ENCODE data around the gene FEN1. TPM values are rescaled to one million over a fixed set of nuclear protein-coding genes. Genes with fewer than 3 reads are reported as not detected.

FEN1 gene
- total RNA-seq, 3 donors from 2014 or later = 92.8 to 108 (median 94.2) TPM

DNA sequence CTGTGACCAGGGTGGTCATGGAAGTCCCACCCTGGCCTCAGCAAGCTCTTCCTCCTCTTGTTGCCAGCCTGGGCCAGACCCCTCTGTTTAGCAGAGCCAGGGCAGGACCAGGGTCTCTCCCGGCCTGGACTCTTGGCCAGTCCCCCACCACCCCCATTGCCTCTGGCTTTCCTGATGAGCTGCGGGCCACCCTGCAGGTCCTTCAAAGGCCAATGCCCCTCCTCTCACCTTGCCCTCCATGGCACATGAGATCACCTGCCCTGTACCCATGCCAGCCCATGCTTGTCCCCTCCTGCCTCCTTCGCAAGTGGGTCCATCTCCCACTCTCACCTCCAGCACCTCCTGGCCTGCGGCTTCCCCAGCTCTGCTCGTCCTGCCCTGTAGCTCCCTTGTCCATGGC is 45.8 kb downstream of the FEN1 start:
- peaks cover 18% of the 10 kb centered on the region for H3K4me1 Mint-ChIP-seq (ENCODE audit: low read depth)
- no peak for DNase-seq
- no peaks in the 10 kb centered on the region for H3K36me3 Mint-ChIP-seq (ENCODE audit: insufficient read depth)
- no peaks in the 10 kb centered on the region for H3K9me3 Mint-ChIP-seq
- H3K27me3 Mint-ChIP-seq (ENCODE audit: low read depth) = no peaks in the 10 kb centered on the region
- ATAC-seq = no peak
- no peak overlapping the region for H3K4me3 Mint-ChIP-seq

DNA sequence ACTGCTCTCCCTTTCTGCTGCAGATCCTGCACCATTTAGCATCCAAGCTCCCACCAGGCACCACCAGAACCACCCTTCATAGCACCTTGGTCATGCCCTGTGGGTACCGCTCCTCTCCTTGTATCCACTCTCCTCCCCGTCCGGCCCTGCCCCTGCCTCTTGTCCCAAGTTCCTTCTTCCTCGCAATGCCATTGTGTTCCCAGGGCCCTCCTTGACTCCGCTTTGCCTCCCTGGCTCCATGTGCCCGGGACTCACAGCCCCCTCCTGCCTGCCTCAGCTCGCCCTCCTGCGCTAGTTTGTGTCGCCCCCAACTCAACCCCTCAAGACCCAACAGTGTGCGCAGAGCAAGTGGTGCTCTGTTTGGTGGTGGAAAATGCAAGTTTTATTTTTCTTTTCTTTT is 46.2 kb downstream of the FEN1 start:
- H3K27me3 Mint-ChIP-seq (ENCODE audit: low read depth) = no peaks in the 10 kb centered on the region

DNA sequence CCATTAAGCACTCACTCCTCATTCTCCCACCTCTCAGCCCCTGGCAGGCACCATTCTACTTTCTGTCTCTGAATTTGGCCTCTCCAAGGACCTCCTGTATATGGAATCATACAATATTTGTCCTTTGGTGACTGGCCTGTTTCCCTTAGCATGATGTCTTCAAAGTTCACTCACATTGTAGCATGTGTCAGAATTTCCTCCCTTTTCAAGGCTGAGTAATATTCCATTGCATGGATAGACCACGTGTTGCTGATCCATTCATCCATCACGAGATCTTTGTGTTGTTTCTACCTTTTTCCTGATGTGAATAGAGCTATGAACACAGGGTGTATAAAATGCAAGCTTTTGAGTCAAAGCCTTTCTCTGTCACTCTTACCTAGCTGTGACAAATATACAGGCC is 47.0 kb downstream of the FEN1 start:
- no peak overlapping the region for H3K4me3 Mint-ChIP-seq
- H3K9me3 Mint-ChIP-seq = no peaks in the 10 kb centered on the region
- DNase-seq (no peak), ATAC-seq (no peak)
- no peaks in the 10 kb centered on the region for H3K36me3 Mint-ChIP-seq (ENCODE audit: insufficient read depth)
- H3K4me1 Mint-ChIP-seq (ENCODE audit: low read depth) = peaks cover 6% of the 10 kb centered on the region
- no peaks in the 10 kb centered on the region for H3K27me3 Mint-ChIP-seq (ENCODE audit: low read depth)

More for the DNA sequence above, 46.2 kb downstream of the FEN1 start:
- Mint-ChIP-seq H3K9me3 (no peaks in the 10 kb centered on the region), H3K4me1 (ENCODE audit: low read depth) (peaks cover 14% of the 10 kb centered on the region), H3K36me3 (ENCODE audit: insufficient read depth) (no peaks in the 10 kb centered on the region), H3K4me3 (no peak overlapping the region)
- DNase-seq (no peak), ATAC-seq (no peak)

DNA sequence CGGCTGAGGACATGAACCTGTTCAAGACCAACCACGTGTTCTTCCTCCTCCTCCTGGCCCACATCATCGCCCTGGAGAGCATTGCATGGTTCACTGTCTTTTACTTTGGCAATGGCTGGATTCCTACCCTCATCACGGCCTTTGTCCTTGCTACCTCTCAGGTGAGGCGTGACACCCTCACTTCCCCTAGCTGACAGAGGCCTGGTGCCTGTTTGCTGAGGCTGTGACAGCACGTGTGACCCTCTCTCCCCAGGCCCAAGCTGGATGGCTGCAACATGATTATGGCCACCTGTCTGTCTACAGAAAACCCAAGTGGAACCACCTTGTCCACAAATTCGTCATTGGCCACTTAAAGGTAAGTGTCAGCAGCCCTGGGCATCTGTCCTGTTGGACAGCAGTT is 47.7 kb downstream of the FEN1 start:
- Mint-ChIP-seq H3K27me3 (ENCODE audit: low read depth) (no peaks in the 10 kb centered on the region), H3K9me3 (no peaks in the 10 kb centered on the region), H3K36me3 (ENCODE audit: insufficient read depth) (no peaks in the 10 kb centered on the region), H3K4me1 (ENCODE audit: low read depth) (peaks cover 3% of the 10 kb centered on the region), H3K4me3 (no peak overlapping the region)
- no peak for DNase-seq
- ATAC-seq = no peak

DNA sequence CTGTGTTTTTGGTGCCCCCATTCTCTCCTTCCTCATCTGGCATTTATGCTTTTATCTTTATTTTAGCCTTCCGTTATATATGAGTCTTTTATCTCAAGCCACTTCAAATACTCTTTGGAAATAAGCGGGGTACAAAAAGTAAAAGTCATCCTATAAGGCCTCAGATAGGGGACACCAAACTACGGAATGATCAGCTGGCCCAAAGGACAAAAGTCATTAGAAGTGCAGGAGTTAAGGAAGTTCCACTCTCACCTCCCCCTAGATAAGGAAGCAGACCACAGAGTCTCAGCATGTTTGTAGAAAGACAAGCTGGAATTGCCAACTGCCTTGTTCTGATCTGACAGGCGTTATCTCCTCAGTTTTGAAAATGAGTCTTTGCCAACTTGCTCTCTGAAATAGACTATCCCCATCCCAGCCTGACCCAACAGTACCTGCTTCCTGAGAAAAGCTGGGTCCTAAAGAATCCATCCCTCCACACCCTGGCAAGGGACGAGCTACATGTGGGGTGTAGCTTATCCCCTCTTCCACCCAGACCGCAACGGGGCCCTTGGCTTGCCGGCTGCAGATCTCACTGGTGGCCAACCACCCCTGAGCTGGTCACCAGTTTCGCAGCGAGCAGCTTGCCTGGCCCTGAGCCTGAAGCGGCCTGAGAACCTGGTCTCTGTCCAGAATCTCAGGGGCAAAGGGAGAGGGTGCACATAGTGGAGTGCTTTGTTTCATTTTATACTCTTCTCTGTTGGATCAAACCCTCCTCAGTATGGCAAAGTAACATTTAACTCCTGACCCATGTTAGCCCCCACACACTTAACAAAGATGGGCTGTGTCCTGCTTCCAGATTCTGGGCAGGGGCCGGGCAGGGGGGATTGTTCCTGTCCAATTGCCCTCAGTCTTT is 49.2 kb downstream of the FEN1 start:
- no peaks in the 10 kb centered on the region for H3K27me3 Mint-ChIP-seq (ENCODE audit: low read depth)
- no peak for ATAC-seq
- no peaks in the 10 kb centered on the region for H3K9me3 Mint-ChIP-seq
- H3K36me3 Mint-ChIP-seq (ENCODE audit: insufficient read depth) = no peaks in the 10 kb centered on the region
- no peak overlapping the region for H3K4me3 Mint-ChIP-seq
- no peaks in the 10 kb centered on the region for H3K4me1 Mint-ChIP-seq (ENCODE audit: low read depth)
- no peak for DNase-seq

DNA sequence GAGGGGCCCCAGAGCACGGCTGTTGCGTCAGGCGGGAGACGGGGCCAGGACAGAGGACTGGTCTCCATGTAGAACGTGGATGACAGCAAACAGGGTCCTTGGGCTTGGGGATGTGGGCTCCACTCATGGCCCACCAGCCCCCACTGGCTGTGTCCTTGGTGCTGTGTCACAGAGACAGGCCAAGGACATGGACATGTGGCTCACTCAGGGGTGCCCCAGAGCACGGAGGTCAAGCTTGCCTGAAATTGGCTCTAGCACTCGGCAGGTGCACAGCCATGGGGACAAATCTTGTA is 49.8 kb downstream of the FEN1 start:
- Mint-ChIP-seq H3K27me3 (ENCODE audit: low read depth) (no peaks in the 10 kb centered on the region), H3K36me3 (ENCODE audit: insufficient read depth) (no peaks in the 10 kb centered on the region), H3K4me1 (ENCODE audit: low read depth) (no peaks in the 10 kb centered on the region), H3K9me3 (no peaks in the 10 kb centered on the region), H3K4me3 (no peak overlapping the region)
- DNase-seq = no peak
- ATAC-seq = no peak

DNA sequence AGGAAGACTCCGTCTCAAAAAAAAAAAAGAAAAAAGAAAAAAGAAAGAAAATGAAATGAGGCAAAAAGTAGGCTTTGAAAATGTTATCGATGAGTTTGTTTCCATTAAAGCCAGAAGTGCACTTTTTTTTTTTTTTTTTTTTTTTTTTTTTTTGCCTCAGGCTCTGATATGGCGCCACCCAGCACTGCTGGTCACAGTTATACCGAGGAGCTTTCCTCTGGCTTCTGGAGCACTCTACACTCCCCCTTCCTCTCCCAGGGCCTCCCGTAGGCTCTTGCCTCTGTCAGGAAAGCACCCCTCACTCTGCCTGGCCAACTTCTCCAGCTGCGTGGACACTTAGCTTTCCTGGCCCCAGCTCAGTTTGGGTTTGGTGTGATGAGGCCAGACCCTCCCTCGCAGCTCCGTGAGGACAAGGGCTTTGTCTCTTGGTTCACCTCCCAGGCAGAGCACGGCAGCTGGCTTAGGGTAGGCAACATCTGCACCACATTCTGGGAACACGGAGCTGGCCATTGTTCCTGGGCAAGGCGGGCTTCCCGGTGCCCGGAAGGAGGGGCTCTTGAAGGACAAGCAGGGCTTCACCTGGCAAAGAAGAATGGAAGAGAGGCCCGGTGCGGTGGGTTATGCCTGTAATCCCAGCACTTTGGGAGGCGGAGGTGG is 52.3 kb downstream of the FEN1 start:
- no peak overlapping the region for H3K4me3 Mint-ChIP-seq
- no peaks in the 10 kb centered on the region for H3K36me3 Mint-ChIP-seq (ENCODE audit: insufficient read depth)
- H3K9me3 Mint-ChIP-seq = no peaks in the 10 kb centered on the region
- H3K4me1 Mint-ChIP-seq (ENCODE audit: low read depth) = no peaks in the 10 kb centered on the region
- DNase-seq = no peak
- no peaks in the 10 kb centered on the region for H3K27me3 Mint-ChIP-seq (ENCODE audit: low read depth)
- ATAC-seq = no peak

DNA sequence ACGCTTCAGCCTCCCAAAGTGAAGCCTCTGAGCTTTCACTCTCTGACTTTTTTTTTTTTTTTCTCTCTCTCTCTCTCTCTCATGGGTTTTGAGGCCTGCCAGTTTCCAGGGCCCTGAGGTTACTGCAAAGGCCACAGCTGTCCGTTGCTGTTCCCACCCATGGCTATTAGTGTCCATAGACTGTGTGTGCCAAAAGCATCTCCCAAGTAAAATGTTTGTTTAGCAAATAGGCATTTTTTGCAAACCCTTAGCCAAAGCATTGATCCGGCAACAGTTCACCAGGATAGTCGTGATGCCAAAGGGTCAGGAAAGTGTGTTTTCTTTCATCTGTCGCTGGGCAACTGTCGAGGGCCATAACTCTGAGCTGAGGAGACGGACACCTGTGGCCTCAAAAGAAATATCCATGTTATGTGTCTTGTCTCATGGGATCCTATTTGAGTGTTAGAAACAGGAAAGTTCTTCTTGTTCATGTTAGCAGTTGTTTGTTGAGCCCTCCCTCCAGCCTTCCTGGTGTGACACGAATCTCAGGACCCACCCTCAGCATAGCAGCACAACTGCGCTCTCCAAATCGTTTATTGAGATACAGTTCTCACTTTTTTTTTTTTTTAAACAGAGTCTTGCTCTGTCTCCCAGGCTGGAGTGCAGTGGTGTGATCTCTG is 53.8 kb downstream of the FEN1 start:
- Mint-ChIP-seq H3K9me3 (no peaks in the 10 kb centered on the region), H3K27me3 (ENCODE audit: low read depth) (no peaks in the 10 kb centered on the region), H3K4me1 (ENCODE audit: low read depth) (no peaks in the 10 kb centered on the region), H3K36me3 (ENCODE audit: insufficient read depth) (no peaks in the 10 kb centered on the region), H3K4me3 (no peak overlapping the region)
- ATAC-seq (no peak), DNase-seq (no peak)

Other genes with a start within 250 kb of the FEN1 start
- gene SYT7, start 211.8 kb upstream of the FEN1 start, total RNA-seq = under 1 TPM; 0.35 to 0.66 (median 0.38) TPM
- under 1 TPM; 0.20 to 0.35 (median 0.21) TPM for gene DAGLA, start 112.5 kb upstream of the FEN1 start, total RNA-seq
- 1 to 10 TPM in 1 of 3 donors, under 1 TPM in 2; 0.08 to 1.1 (median 0.24) TPM for gene MYRF, start 40.3 kb upstream of the FEN1 start, total RNA-seq
- gene TMEM258, start 312 bp upstream of the FEN1 start, total RNA-seq = 100 to 1,000 TPM; 139 to 143 (median 142) TPM
- gene FADS1, start 24.1 kb downstream of the FEN1 start, total RNA-seq = 1 to 10 TPM; 2.1 to 3.5 (median 3.3) TPM
- 1 to 10 TPM; 2.5 to 3.6 (median 3.1) TPM for gene FADS2, start 35.4 kb downstream of the FEN1 start, total RNA-seq
- 1 to 10 TPM; 2.6 to 4.1 (median 2.8) TPM for gene FADS3, start 98.6 kb downstream of the FEN1 start, total RNA-seq
- 1 to 10 TPM in 1 of 3 donors, under 1 TPM in 1, not detected in 1; 0.15 to 1.4 TPM for gene RAB3IL1, start 124.7 kb downstream of the FEN1 start, total RNA-seq
- not detected for gene BEST1, start 157.4 kb downstream of the FEN1 start, total RNA-seq
- 100 to 1,000 TPM; 351 to 505 (median 363) TPM for gene FTH1, start 174.7 kb downstream of the FEN1 start, total RNA-seq